A549 (cell line): ENCODE measurements around the gene PTGES2. TPM values are rescaled to one million over a fixed set of nuclear protein-coding genes. Genes with fewer than 3 reads are reported as not detected.
A peak's percentile ranks its signal among the peaks of the same experiment; 100 is the strongest.

Experiments
- ATAC-seq, 2 experiments: fragments of 200-7000 bp in 1 of 2; fragments of >200 bp in 1 of 2; cut with Nextera tagmentation in 1 of 2; cut with Tn5 transposase in 1 of 2; 3 replicates each; pipeline versions ENCODE4 v1.8.0 to v1.9.1; 2018 to 2020; ENCODE audit warnings: mild to moderate bottlenecking in 1 of 2, moderate library complexity in 1 of 2
- CTCF ChIA-PET: fragments of 300-600 bp; sonication (Branson Sonifier 250); formaldehyde crosslinking; extraction: SDS; loops from one replicate; lab custom pipeline; 2021; ENCODE audit warnings: antibody characterized with exemption, inconsistent platforms; lab: Yijun Ruan, JAX
- POLR2A ChIA-PET: fragments of 350-600 bp; formaldehyde crosslinking; extraction: SDS; loops from one replicate; lab custom pipeline; 2021; ENCODE audit warnings: antibody characterized with exemption, inconsistent platforms; lab: Yijun Ruan, JAX
- DNase-seq, 2 experiments: peaks; one replicate each; pipeline versions ENCODE4 v3.0.0 to v3.0.0-alpha.2; 2011 to 2016; ENCODE audit warnings: low read depth in 1 of 2, low spot score in 1 of 2
- FAIRE-seq: peaks from 2 replicates; lab custom pipeline; 2011; peaks lifted over from hg19 to GRCh38; lab: Jason Lieb, UNC
- H3K27ac ChIP-seq, 2 experiments: fragments of >200 bp; sonication (Bioruptor Twin); formaldehyde crosslinking; 3 replicates each; pipeline ENCODE4 v1.5.1; 2016 to 2017
- H3K4me1 ChIP-seq: fragments of >200 bp; sonication (Bioruptor Twin); formaldehyde crosslinking; 3 replicates; pipeline ENCODE4 v1.6.1; 2016
- H3K4me2 ChIP-seq: fragments of >200 bp; sonication (Bioruptor Twin); formaldehyde crosslinking; 3 replicates; pipeline ENCODE4 v1.6.1; 2016
- H3K4me3 ChIP-seq: fragments of >200 bp; sonication (Bioruptor Twin); formaldehyde crosslinking; 3 replicates; pipeline ENCODE4 v1.5.1; 2016
- H3K9me3 ChIP-seq: fragments of >200 bp; sonication (Bioruptor Twin); formaldehyde crosslinking; 3 replicates; pipeline ENCODE4 v1.6.1; 2016
- BHLHE40 ChIP-seq: IDR thresholded peaks from 2 replicates; pipeline ENCODE4 v1.6.1; 2012; ENCODE audit warnings: low read depth, low read length, inconsistent platforms
- EHF ChIP-seq: fragments of 250-450 bp; sonication (Bioruptor Pico); IDR thresholded peaks from 2 replicates; pipeline ENCODE4 v1.5.0; 2020; ENCODE audit warnings: mild to moderate bottlenecking
- EHMT2 ChIP-seq: fragments of 200-600 bp; sonication (generic); IDR thresholded peaks from 2 replicates; pipeline ENCODE4 v1.6.1; 2016; ENCODE audit warnings: antibody characterized with exemption, low read depth, mild to moderate bottlenecking, moderate library complexity
- FOSB ChIP-seq: fragments of 250-450 bp; sonication (Bioruptor Pico); IDR thresholded peaks from 2 replicates; pipeline ENCODE4 v1.5.0; 2020; ENCODE audit warnings: mild to moderate bottlenecking, moderate library complexity
- FOXS1 ChIP-seq: fragments of 250-450 bp; sonication (Bioruptor Pico); IDR thresholded peaks from 2 replicates; pipeline ENCODE4 v1.5.0; 2020; ENCODE audit warnings: mild to moderate bottlenecking, moderate library complexity
- HDAC2 ChIP-seq: fragments of 200-600 bp; sonication (generic); IDR thresholded peaks from 2 replicates; pipeline ENCODE4 v1.6.1; 2016
- HOXA7 ChIP-seq: fragments of 250-450 bp; sonication (Bioruptor Pico); IDR thresholded peaks from 2 replicates; pipeline ENCODE4 v1.5.0; 2020; ENCODE audit warnings: mild to moderate bottlenecking, moderate library complexity
- JUN ChIP-seq, 2 experiments: fragments of >200 bp; sonication (Bioruptor Twin); formaldehyde crosslinking; IDR thresholded peaks; 2 replicates in 1 of 2; 3 replicates in 1 of 2; pipeline ENCODE4 v1.6.1; 2016 to 2017
- KDM1A ChIP-seq: fragments of 200-600 bp; sonication (generic); IDR thresholded peaks from 2 replicates; pipeline ENCODE4 v1.6.1; 2016; ENCODE audit warnings: low read depth, mild to moderate bottlenecking
- KDM5A ChIP-seq: fragments of 200-600 bp; sonication (generic); IDR thresholded peaks from 2 replicates; pipeline ENCODE4 v1.6.1; 2016; ENCODE audit warnings: antibody characterized with exemption, mild to moderate bottlenecking
- MAFK ChIP-seq: fragments of 450-650 bp; IDR thresholded peaks from 2 replicates; pipeline ENCODE4 v1.6.1; 2014; ENCODE audit not compliant: partially characterized antibody
- MYC ChIP-seq: IDR thresholded peaks from 2 replicates; pipeline ENCODE4 v1.6.1; 2012; ENCODE audit warnings: mild to moderate bottlenecking, inconsistent platforms, low read length, improper control_type of control experiment, borderline replicate concordance
- NFE2L2 ChIP-seq: fragments of 150-350 bp; conservative IDR thresholded peaks from 2 replicates; pipeline ENCODE4 v1.6.1; 2014; ENCODE audit warnings: low read length
- NPAS2 ChIP-seq: fragments of 250-450 bp; sonication (Bioruptor Pico); IDR thresholded peaks from 2 replicates; pipeline ENCODE4 v1.8.0; 2022; ENCODE audit warnings: mild to moderate bottlenecking, moderate library complexity, borderline replicate concordance
- PHF8 ChIP-seq: fragments of 200-600 bp; sonication (generic); IDR thresholded peaks from 2 replicates; pipeline ENCODE4 v1.6.1; 2016; ENCODE audit warnings: low read depth, mild to moderate bottlenecking, antibody characterized with exemption, moderate library complexity, borderline replicate concordance
- POLR2A ChIP-seq: IDR thresholded peaks from 2 replicates; pipeline ENCODE4 v1.6.1; 2012; ENCODE audit warnings: mild to moderate bottlenecking, low read length
- POLR2AphosphoS2 ChIP-seq: conservative IDR thresholded peaks from 2 replicates; pipeline ENCODE4 v1.6.1; 2012; ENCODE audit warnings: low read length, improper control_type of control experiment, inconsistent platforms
- RAD21 ChIP-seq, 2 experiments: fragments of >200 bp in 1 of 2; sonication (Bioruptor Twin) in 1 of 2; formaldehyde crosslinking in 1 of 2; IDR thresholded peaks in 1 of 2; conservative IDR thresholded peaks in 1 of 2; 2 replicates in 1 of 2; 3 replicates in 1 of 2; pipeline ENCODE4 v1.6.1; 2012 to 2018; ENCODE audit warnings: inconsistent platforms in 1 of 2
- RARB ChIP-seq: fragments of 250-450 bp; sonication (Bioruptor Pico); IDR thresholded peaks from 2 replicates; pipeline ENCODE4 v1.8.0; 2021; ENCODE audit warnings: mild to moderate bottlenecking, moderate library complexity
- RNF2 ChIP-seq: fragments of 200-600 bp; sonication (generic); IDR thresholded peaks from 2 replicates; pipeline ENCODE4 v1.6.1; 2016; ENCODE audit warnings: low read depth, mild to moderate bottlenecking, antibody characterized with exemption, moderate library complexity, borderline replicate concordance
- SREBF2 ChIP-seq: fragments of 450-650 bp; IDR thresholded peaks from 2 replicates; pipeline ENCODE4 v1.6.1; 2014; ENCODE audit warnings: mild to moderate bottlenecking, moderate library complexity
- ZFP36 ChIP-seq: fragments of 450-650 bp; IDR thresholded peaks from 2 replicates; pipeline ENCODE4 v1.6.1; 2014; ENCODE audit warnings: borderline replicate concordance; ENCODE audit not compliant: partially characterized antibody
- WGBS: methylation state at CpG from one replicate; pipeline ENCODE4 v1.1.6; 2017; ENCODE audit errors: missing lambda C conversion rate; 5-methylcytosine and 5-hydroxymethylcytosine counted together
- polyA plus RNA-seq, 4 experiments: library from polyadenylated mRNA; depleted of rRNA in 3 of 4; stranded (reverse); fragments of >200 nt; fragmentation: RNase III in 1 of 4; extraction: RNeasy Plus Mini Kit Qiagen cat#74134 plus additional on column Dnase treatment in 1 of 4; gene quantifications; 2 replicates in 3 of 4; 3 replicates in 1 of 4; pipeline ENCODE4 v1.2.3, GENCODE V29; 2011 to 2017
- TF ChIP-seq, protein P1 (sequence below): fragments of 250-450 bp; sonication (Bioruptor Pico); IDR thresholded peaks from 2 replicates; pipeline ENCODE4 v1.5.0; 2021; ENCODE audit warnings: mild to moderate bottlenecking, moderate library complexity, borderline replicate concordance
- TF ChIP-seq, protein P2 (sequence below): fragments of >200 bp; sonication (Bioruptor Twin); formaldehyde crosslinking; IDR thresholded peaks from 2 replicates; pipeline ENCODE4 v1.6.1; 2016
- TF ChIP-seq, protein P3 (sequence below): fragments of 200-600 bp; sonication (generic); IDR thresholded peaks from 2 replicates; pipeline ENCODE4 v1.6.1; 2016; ENCODE audit warnings: antibody characterized with exemption, mild to moderate bottlenecking, moderate library complexity
- TF ChIP-seq, protein P4 (sequence below): fragments of 250-450 bp; sonication (Bioruptor Pico); IDR thresholded peaks from 2 replicates; pipeline ENCODE4 v1.5.0; 2020; ENCODE audit warnings: low read depth, mild to moderate bottlenecking, moderate library complexity
- TF ChIP-seq, protein P5 (sequence below): fragments of 450-650 bp; IDR thresholded peaks from 2 replicates; pipeline ENCODE4 v1.6.1; 2014; ENCODE audit warnings: antibody characterized with exemption
- TF ChIP-seq, protein P6 (sequence below): IDR thresholded peaks from 2 replicates; pipeline ENCODE4 v1.6.1; 2012

PTGES2 gene
- polyA plus RNA-seq, 2 of the 4 experiments (the other 2 are of a cell fraction): 94.1 to 94.5 TPM

DNA sequence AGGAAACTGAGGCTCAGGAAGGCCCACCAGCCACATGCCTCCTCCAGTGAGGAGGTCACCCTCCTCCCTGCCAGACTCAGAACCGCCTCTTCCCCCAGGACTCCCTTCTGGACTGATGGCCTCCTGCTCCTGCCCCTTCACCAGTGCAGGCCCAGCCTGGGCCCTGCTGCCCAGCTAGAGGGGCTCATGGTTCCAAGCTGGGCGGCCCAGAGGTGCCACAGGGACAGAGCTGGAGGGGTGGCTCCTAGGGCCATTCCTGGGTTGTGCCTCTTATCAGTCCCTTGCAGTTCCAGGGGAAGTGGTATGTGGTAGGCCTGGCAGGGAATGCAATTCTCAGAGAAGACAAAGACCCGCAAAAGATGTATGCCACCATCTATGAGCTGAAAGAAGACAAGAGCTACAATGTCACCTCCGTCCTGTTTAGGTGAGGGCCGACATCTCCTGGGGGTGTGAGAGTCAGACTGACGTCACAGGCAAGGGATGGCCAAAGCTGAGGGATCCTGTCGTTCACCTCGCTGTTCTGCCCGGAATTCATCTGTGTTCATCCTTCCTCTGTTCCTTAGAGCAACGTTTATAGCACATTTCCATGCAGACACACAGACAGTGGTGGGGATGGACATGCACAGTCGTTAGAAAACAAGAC is 22.5 kb upstream of the PTGES2 start:
- WGBS: 78% methylated on average over 11 of the region's 11 CpGs
- ChIA-PET CTCF (interaction anchor here (1.1 to 2.6 kb wide), 4 partner anchors 18 to 52 kb away, joined by 3 to 15 read pairs (median 4); no protein-coding TSS in a partner anchor), POLR2A (interaction anchor here (0.6 kb wide), 1 partner anchor 104 kb away, joined by 3 read pairs; no protein-coding TSS in a partner anchor)
- DNase-seq (no peak), ATAC-seq (no peak), FAIRE-seq (no peak)
- Histone ChIP-seq H3K4me2 (peak overlapping the region; percentile 66), H3K9me3 (no peaks in the 10 kb centered on the region), H3K4me3 (no peak overlapping the region), H3K4me1 (peaks cover 31% of the 10 kb centered on the region), H3K27ac (peak overlapping the region; percentile 76 to 82)
- TF ChIP-seq RNF2 (no peak), EHMT2 (no peak), BHLHE40 (no peak)
- TF ChIP-seq, protein P1, sequence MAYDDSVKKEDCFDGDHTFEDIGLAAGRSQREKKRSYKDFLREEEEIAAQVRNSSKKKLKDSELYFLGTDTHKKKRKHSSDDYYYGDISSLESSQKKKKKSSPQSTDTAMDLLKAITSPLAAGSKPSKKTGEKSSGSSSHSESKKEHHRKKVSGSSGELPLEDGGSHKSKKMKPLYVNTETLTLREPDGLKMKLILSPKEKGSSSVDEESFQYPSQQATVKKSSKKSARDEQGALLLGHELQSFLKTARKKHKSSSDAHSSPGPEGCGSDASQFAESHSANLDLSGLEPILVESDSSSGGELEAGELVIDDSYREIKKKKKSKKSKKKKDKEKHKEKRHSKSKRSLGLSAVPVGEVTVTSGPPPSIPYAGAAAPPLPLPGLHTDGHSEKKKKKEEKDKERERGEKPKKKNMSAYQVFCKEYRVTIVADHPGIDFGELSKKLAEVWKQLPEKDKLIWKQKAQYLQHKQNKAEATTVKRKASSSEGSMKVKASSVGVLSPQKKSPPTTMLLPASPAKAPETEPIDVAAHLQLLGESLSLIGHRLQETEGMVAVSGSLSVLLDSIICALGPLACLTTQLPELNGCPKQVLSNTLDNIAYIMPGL (CRISPR knock-in tag): no peak

DNA sequence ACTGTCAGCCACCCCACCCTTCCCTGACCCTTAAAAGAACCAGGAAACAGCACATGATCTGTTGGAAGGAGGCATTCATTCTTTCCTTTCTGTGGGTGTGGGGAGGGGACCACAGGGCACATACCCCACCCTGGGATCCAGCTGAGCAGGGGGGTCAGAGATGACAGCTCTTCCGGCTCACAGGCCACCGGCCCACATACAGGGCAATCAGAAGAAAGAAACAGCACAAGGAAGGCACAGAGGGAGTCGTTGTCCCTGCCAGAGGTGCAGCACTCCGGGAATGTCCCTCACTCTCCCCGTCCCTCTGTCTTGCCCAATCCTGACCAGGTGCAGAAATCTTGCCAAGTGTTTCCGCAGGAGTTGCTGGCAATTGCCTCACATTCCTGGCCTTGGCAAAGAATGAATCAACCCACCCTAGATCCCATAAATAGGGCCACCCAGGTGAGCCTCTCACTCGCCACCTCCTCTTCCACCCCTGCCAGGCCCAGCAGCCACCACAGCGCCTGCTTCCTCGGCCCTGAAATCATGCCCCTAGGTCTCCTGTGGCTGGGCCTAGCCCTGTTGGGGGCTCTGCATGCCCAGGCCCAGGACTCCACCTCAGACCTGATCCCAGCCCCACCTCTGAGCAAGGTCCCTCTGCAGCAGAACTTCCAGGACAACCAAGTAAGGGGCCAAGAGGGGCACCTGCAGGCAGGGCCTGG is 21.6 kb upstream of the PTGES2 start, which contains the start of gene LCN2:
Gene LCN2 (plus strand): TSS at position 453 of the 701 bp plus-strand sequence. CDS start 73 bp downstream, at position 526.
- WGBS: 43% methylated on average over 9 of the region's 9 CpGs
- Histone ChIP-seq H3K4me3 (no peak within 1 kb of the TSS), H3K4me1 (peaks cover 31% of the 10 kb centered on the region), H3K4me2 (peak within 1 kb of the TSS; percentile 66), H3K9me3 (no peaks in the 10 kb centered on the region), H3K27ac (peak within 1 kb of the TSS; percentile 76 to 82)
- POLR2A ChIA-PET: no interaction called here
- FAIRE-seq (no peak), ATAC-seq (peak; percentile 26 to 40), DNase-seq (peak; percentile 31 to 74)
- CTCF ChIA-PET: interaction anchor here (1.2 to 2.6 kb wide), 2 partner anchors 19 to 20 kb away, joined by 5 to 15 read pairs; no protein-coding TSS in a partner anchor
- no peak for TF ChIP-seq ZFP36
- no peak for TF ChIP-seq KDM1A
- no peak for TF ChIP-seq NPAS2 (CRISPR knock-in tag)
- TF ChIP-seq, protein P2, sequence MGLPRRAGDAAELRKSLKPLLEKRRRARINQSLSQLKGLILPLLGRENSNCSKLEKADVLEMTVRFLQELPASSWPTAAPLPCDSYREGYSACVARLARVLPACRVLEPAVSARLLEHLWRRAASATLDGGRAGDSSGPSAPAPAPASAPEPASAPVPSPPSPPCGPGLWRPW: peak; percentile 63; the same call in 1 of the 2 replicates
- no peak for TF ChIP-seq POLR2A
- no peak for TF ChIP-seq RARB (CRISPR knock-in tag)
- TF ChIP-seq HDAC2: no peak
- TF ChIP-seq, protein P3, sequence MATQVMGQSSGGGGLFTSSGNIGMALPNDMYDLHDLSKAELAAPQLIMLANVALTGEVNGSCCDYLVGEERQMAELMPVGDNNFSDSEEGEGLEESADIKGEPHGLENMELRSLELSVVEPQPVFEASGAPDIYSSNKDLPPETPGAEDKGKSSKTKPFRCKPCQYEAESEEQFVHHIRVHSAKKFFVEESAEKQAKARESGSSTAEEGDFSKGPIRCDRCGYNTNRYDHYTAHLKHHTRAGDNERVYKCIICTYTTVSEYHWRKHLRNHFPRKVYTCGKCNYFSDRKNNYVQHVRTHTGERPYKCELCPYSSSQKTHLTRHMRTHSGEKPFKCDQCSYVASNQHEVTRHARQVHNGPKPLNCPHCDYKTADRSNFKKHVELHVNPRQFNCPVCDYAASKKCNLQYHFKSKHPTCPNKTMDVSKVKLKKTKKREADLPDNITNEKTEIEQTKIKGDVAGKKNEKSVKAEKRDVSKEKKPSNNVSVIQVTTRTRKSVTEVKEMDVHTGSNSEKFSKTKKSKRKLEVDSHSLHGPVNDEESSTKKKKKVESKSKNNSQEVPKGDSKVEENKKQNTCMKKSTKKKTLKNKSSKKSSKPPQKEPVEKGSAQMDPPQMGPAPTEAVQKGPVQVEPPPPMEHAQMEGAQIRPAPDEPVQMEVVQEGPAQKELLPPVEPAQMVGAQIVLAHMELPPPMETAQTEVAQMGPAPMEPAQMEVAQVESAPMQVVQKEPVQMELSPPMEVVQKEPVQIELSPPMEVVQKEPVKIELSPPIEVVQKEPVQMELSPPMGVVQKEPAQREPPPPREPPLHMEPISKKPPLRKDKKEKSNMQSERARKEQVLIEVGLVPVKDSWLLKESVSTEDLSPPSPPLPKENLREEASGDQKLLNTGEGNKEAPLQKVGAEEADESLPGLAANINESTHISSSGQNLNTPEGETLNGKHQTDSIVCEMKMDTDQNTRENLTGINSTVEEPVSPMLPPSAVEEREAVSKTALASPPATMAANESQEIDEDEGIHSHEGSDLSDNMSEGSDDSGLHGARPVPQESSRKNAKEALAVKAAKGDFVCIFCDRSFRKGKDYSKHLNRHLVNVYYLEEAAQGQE: no peak
- TF ChIP-seq, protein P4, sequence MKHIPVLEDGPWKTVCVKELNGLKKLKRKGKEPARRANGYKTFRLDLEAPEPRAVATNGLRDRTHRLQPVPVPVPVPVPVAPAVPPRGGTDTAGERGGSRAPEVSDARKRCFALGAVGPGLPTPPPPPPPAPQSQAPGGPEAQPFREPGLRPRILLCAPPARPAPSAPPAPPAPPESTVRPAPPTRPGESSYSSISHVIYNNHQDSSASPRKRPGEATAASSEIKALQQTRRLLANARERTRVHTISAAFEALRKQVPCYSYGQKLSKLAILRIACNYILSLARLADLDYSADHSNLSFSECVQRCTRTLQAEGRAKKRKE (CRISPR knock-in tag): no peak
- TF ChIP-seq EHF (CRISPR knock-in tag): no peak
- no peak for TF ChIP-seq EHMT2
- no peak for TF ChIP-seq BHLHE40
- TF ChIP-seq JUN (IDR thresholded peaks at IDR 0.05): peak in 1 of 2 experiments; percentile 38; a peak in 1 of 5 replicates
- no peak for TF ChIP-seq PHF8
- TF ChIP-seq SREBF2: no peak
- TF ChIP-seq, protein P5, sequence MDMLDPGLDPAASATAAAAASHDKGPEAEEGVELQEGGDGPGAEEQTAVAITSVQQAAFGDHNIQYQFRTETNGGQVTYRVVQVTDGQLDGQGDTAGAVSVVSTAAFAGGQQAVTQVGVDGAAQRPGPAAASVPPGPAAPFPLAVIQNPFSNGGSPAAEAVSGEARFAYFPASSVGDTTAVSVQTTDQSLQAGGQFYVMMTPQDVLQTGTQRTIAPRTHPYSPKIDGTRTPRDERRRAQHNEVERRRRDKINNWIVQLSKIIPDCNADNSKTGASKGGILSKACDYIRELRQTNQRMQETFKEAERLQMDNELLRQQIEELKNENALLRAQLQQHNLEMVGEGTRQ: no peak
- TF ChIP-seq RAD21 (conservative IDR thresholded peaks at IDR 0.05 in 1 of 2, IDR thresholded peaks at IDR 0.05 in 1 of 2): no peak
- TF ChIP-seq POLR2AphosphoS2: no peak
- TF ChIP-seq FOXS1 (CRISPR knock-in tag): no peak
- no peak for TF ChIP-seq HOXA7 (CRISPR knock-in tag)
- TF ChIP-seq MAFK: no peak
- no peak for TF ChIP-seq KDM5A
- no peak for TF ChIP-seq NFE2L2
- no peak for TF ChIP-seq FOSB (CRISPR knock-in tag)
- TF ChIP-seq, protein P6, sequence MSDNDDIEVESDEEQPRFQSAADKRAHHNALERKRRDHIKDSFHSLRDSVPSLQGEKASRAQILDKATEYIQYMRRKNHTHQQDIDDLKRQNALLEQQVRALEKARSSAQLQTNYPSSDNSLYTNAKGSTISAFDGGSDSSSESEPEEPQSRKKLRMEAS: no peak
- TF ChIP-seq MYC: no peak
